ENCODE results near the gene KRTAP13-3. TPM values are rescaled to one million over a fixed set of nuclear protein-coding genes. Genes with fewer than 3 reads are reported as not detected.

KRTAP13-3 gene, protein sequence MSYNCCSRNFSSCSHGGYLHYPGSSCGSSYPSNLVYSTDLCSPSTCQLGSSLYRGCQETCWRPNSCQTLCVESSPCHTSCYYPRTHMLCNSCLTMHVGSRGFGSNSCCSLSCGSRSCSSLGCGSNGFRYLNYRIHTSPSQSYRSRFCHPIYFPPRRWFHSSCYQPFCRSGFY
- total RNA-seq (2014; rRNA removed): not detected in 2 replicates
- not detected for Bru-seq, nascent RNA
- BruChase-seq, experiment 1, labeled RNA remaining after a 6-hour chase: not detected
- not detected for BruChase-seq, experiment 2, labeled RNA remaining after a 2-hour chase
- long read RNA-seq: 0 reads

GRCh38 chr21:30425826-30426225, at the start of gene KRTAP13-3:
KRTAP13-3 (minus strand) TSS chr21:30425926; CDS start chr21:30425912, 14 bp downstream.
- POLR2A ChIA-PET (ENCODE audit: unreplicated experiment): no interaction called here
- intact Hi-C loops (cut with micrococcal nuclease): no loop called here

GRCh38 chr21:30468900-30469714, 43.4 kb upstream of the KRTAP13-3 start:
- Histone ChIP-seq H4K20me1 (ENCODE audit: low read length) (no peaks in the 10 kb centered on the region), H3K36me3 (ENCODE audit: low read depth, low read length) (no peaks in the 10 kb centered on the region), H3K9me3 (ENCODE audit: low read length) (no peaks in the 10 kb centered on the region), H3K9me2 (replicated peaks; ENCODE audit: low read length) (0 out of 2 replicates have a peak, but pooled peaks cover 5% of the 10 kb centered on the region), H3K4me3 (ENCODE audit: low read length) (no peak overlapping the region), H3K79me2 (ENCODE audit: low read length) (no peaks in the 10 kb centered on the region), H3F3A (ENCODE audit: low read length, unreplicated experiment) (no peaks in the 10 kb centered on the region), H2AFZ (ENCODE audit: low read length) (no peak overlapping the region), H3K9ac (ENCODE audit: low read length) (no peak overlapping the region), H3K4me2 (ENCODE audit: low read length) (no peak overlapping the region), H3K27ac (ENCODE audit: low read length) (no peak overlapping the region), H3K4me1 (ENCODE audit: insufficient read depth, low read length) (no peaks in the 10 kb centered on the region), H3K27me3 (ENCODE audit: low read length) (no peaks in the 10 kb centered on the region)
- POLR2A ChIA-PET (ENCODE audit: unreplicated experiment): no interaction called here
- DNase-seq (no peak), ATAC-seq (no peak)
- intact Hi-C loops (cut with micrococcal nuclease): no loop called here
- no TSS peak for BruUV-seq (replicated peaks)
- CTCF ChIA-PET: no interaction called here
- TF ChIP-seq, protein P1, sequence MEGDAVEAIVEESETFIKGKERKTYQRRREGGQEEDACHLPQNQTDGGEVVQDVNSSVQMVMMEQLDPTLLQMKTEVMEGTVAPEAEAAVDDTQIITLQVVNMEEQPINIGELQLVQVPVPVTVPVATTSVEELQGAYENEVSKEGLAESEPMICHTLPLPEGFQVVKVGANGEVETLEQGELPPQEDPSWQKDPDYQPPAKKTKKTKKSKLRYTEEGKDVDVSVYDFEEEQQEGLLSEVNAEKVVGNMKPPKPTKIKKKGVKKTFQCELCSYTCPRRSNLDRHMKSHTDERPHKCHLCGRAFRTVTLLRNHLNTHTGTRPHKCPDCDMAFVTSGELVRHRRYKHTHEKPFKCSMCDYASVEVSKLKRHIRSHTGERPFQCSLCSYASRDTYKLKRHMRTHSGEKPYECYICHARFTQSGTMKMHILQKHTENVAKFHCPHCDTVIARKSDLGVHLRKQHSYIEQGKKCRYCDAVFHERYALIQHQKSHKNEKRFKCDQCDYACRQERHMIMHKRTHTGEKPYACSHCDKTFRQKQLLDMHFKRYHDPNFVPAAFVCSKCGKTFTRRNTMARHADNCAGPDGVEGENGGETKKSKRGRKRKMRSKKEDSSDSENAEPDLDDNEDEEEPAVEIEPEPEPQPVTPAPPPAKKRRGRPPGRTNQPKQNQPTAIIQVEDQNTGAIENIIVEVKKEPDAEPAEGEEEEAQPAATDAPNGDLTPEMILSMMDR (conservative IDR thresholded peaks at IDR 0.05; ENCODE audit: low read depth, low read length): no peak
- no peak for TF ChIP-seq EZH2phosphoT487 (IDR thresholded peaks at IDR 0.05; ENCODE audit: borderline replicate concordance, low read length)

More at GRCh38 chr21:30425826-30426225, at the start of gene KRTAP13-3:
- Histone ChIP-seq H3K79me2 (ENCODE audit: low read length) (no peaks in the 10 kb centered on the region), H2AFZ (ENCODE audit: low read length) (no peak within 1 kb of the TSS), H3K36me3 (ENCODE audit: low read depth, low read length) (no peaks in the 10 kb centered on the region), H3K9ac (ENCODE audit: low read length) (no peak within 1 kb of the TSS), H3F3A (ENCODE audit: low read length, unreplicated experiment) (no peaks in the 10 kb centered on the region), H3K27me3 (ENCODE audit: low read length) (peaks cover 39% of the 10 kb centered on the region), H4K20me1 (ENCODE audit: low read length) (no peaks in the 10 kb centered on the region), H3K9me2 (replicated peaks; ENCODE audit: low read length) (no peaks in the 10 kb centered on the region), H3K4me2 (ENCODE audit: low read length) (no peak within 1 kb of the TSS), H3K4me3 (ENCODE audit: low read length) (no peak within 1 kb of the TSS), H3K4me1 (ENCODE audit: insufficient read depth, low read length) (no peaks in the 10 kb centered on the region), H3K27ac (ENCODE audit: low read length) (no peak within 1 kb of the TSS), H3K9me3 (ENCODE audit: low read length) (no peaks in the 10 kb centered on the region)
- BruUV-seq (replicated peaks): no TSS peak
- TF ChIP-seq, protein P1 (conservative IDR thresholded peaks at IDR 0.05; ENCODE audit: low read depth, low read length): no peak
- ATAC-seq (no peak), DNase-seq (no peak)
- CTCF ChIA-PET: no interaction called here

DNA sequence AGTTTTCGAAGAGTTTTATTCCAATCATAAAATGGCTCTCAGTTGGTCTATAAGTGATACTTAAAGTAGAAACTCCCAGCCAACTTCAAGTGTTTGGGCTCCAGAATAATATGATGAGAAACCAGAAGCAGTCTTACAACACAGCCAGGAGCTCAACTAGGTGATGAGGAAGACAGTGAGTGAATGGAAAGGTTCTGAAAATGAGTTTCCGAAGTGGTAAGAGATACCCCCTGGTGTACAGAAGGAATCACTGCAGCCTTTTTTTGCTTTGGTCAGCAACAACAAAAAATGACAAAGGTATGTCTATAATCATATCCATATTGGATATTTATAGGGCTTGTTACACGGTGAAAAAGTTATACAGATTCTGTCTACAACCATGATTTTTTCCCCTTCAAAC, 38.0 kb upstream of the KRTAP13-3 start:
- no peaks in the 10 kb centered on the region for H3K4me1 ChIP-seq (ENCODE audit: insufficient read depth, low read length)
- intact Hi-C loops (cut with micrococcal nuclease): no loop called here
- peak; percentile 53 for DNase-seq
- H3K9me3 ChIP-seq (ENCODE audit: low read length): no peaks in the 10 kb centered on the region
- H2AFZ ChIP-seq (ENCODE audit: low read length): no peak overlapping the region
- H3K36me3 ChIP-seq (ENCODE audit: low read depth, low read length): no peaks in the 10 kb centered on the region
- H3K9me2 ChIP-seq (replicated peaks; ENCODE audit: low read length): no peaks in the 10 kb centered on the region
- no peaks in the 10 kb centered on the region for H4K20me1 ChIP-seq (ENCODE audit: low read length)
- H3K4me2 ChIP-seq (ENCODE audit: low read length): no peak overlapping the region
- H3K27ac ChIP-seq (ENCODE audit: low read length): no peak overlapping the region
- no peak overlapping the region for H3K4me3 ChIP-seq (ENCODE audit: low read length)
- H3F3A ChIP-seq (ENCODE audit: low read length, unreplicated experiment): no peaks in the 10 kb centered on the region
- BruUV-seq (replicated peaks): no TSS peak
- H3K79me2 ChIP-seq (ENCODE audit: low read length): no peaks in the 10 kb centered on the region
- TF ChIP-seq, protein P1 (conservative IDR thresholded peaks at IDR 0.05; ENCODE audit: low read depth, low read length): peak; percentile 79
- TF ChIP-seq EZH2 (IDR thresholded peaks at IDR 0.05; ENCODE audit: low read length, unreplicated experiment): no peak
- CTCF ChIA-PET: no interaction called here
- no peaks in the 10 kb centered on the region for H3K27me3 ChIP-seq (ENCODE audit: low read length)
- ATAC-seq: peak; percentile 35; the same call in 1 of the 2 replicates
- H3K9ac ChIP-seq (ENCODE audit: low read length): no peak overlapping the region
- POLR2A ChIA-PET (ENCODE audit: unreplicated experiment): no interaction called here
